Caco-2 (cell line): ENCODE measurements around the gene CPEB1. TPM values are rescaled to one million over a fixed set of nuclear protein-coding genes. Genes with fewer than 3 reads are reported as not detected.

ENCODE experiments used
- BruUV-seq: library from RNA; stranded (reverse); fragments of 400-500 nt; replicated peaks from 2 replicates; lab custom pipeline; 2021; lab: Mats Ljungman, UMichigan
- CTCF ChIA-PET: fragments of 300-600 bp; sonication (Branson Sonifier 250); formaldehyde crosslinking; loops from one replicate; lab custom pipeline; 2022; ENCODE audit warnings: antibody characterized with exemption; lab: Charles Lee
- POLR2A ChIA-PET: fragments of 300-600 bp; sonication (Branson Sonifier 250); formaldehyde crosslinking; loops from one replicate; lab custom pipeline; 2022; ENCODE audit warnings: antibody characterized with exemption; lab: Charles Lee
- DNase-seq, 2 experiments: peaks; one replicate each; pipeline versions ENCODE4 v3.0.0 to v3.0.0-alpha.2; 2020 to 2022
- H3K27me3 ChIP-seq: replicated peaks from 2 replicates; pipeline ENCODE4 v1.6.0; 2011; ENCODE audit warnings: low read length; ENCODE audit not compliant: control insufficient read depth, insufficient read depth
- H3K36me3 ChIP-seq: 2 replicates; pipeline ENCODE4 v1.5.1; 2011; ENCODE audit warnings: low read length; ENCODE audit not compliant: control insufficient read depth, insufficient read depth
- H3K4me1 ChIP-seq: fragments of 250-450 bp; sonication (Bioruptor Pico); 2 replicates; pipeline ENCODE4 v1.5.1; 2020; ENCODE audit warnings: mild to moderate bottlenecking
- H3K4me3 ChIP-seq: 2 replicates; pipeline ENCODE4 v1.5.1; 2011; ENCODE audit warnings: low read depth, mild to moderate bottlenecking, control low read depth, low read length
- H3K9me3 ChIP-seq: fragments of 250-450 bp; sonication (Bioruptor Pico); 2 replicates; pipeline ENCODE4 v1.5.1; 2020; ENCODE audit warnings: mild to moderate bottlenecking, moderate library complexity
- H3K27ac Mint-ChIP-seq: one replicate; pipeline ENCODE4 v1.8.0; 2022; ENCODE audit warnings: mixed read lengths; ENCODE audit not compliant: unreplicated experiment
- H3K27me3 Mint-ChIP-seq: one replicate; pipeline ENCODE4 v1.8.0; 2022; ENCODE audit warnings: mixed read lengths; ENCODE audit not compliant: insufficient read depth, unreplicated experiment
- H3K36me3 Mint-ChIP-seq: one replicate; pipeline ENCODE4 v1.8.0; 2022; ENCODE audit warnings: mild to moderate bottlenecking, mixed read lengths; ENCODE audit not compliant: insufficient read depth, unreplicated experiment
- H3K4me1 Mint-ChIP-seq: one replicate; pipeline ENCODE4 v1.8.0; 2022; ENCODE audit warnings: low read depth, mixed read lengths; ENCODE audit not compliant: unreplicated experiment
- H3K4me3 Mint-ChIP-seq: one replicate; pipeline ENCODE4 v1.8.0; 2022; ENCODE audit warnings: mild to moderate bottlenecking, moderate library complexity, mixed read lengths; ENCODE audit not compliant: unreplicated experiment
- H3K9me3 Mint-ChIP-seq: one replicate; pipeline ENCODE4 v1.8.0; 2022; ENCODE audit warnings: mixed read lengths; ENCODE audit not compliant: unreplicated experiment
- CTCF ChIP-seq, 2 experiments: fragments of 200-600 bp in 1 of 2; IDR thresholded peaks; 1 replicate in 1 of 2; 2 replicates in 1 of 2; pipeline versions ENCODE4 v1.5.1 to v1.8.0; 2011 to 2022; ENCODE audit warnings: antibody characterized with exemption in 1 of 2, control low read depth in 1 of 2, inconsistent platforms in 1 of 2, low read depth in 1 of 2, low read length in 1 of 2, mild to moderate bottlenecking in 1 of 2, moderate library complexity in 1 of 2; ENCODE audit not compliant: insufficient read depth in 1 of 2, severe bottlenecking in 1 of 2, unreplicated experiment in 1 of 2
- intact Hi-C: fragments of 100-400 bp; cut with micrococcal nuclease; formaldehyde crosslinking; loops from one replicate; pipeline ENCODE4 v1.10.0; 2022; ENCODE audit not compliant: unreplicated experiment
- total RNA-seq: library from RNA; stranded (reverse); gene quantifications from 2 replicates; pipeline ENCODE4 v1.2.3, GENCODE V29; 2022

The CPEB1 gene
- total RNA-seq, 1 experiment from 2014 or later: 0.82 TPM

GRCh38 chr15:82538961-82539690, 108.0 kb downstream of the CPEB1 start:
- no peaks in the 10 kb centered on the region for H3K27me3 ChIP-seq
- peaks cover 10% of the 10 kb centered on the region for H3K4me1 Mint-ChIP-seq
- H3K9me3 ChIP-seq: no peaks in the 10 kb centered on the region
- peaks cover 12% of the 10 kb centered on the region for H3K4me1 ChIP-seq
- peaks cover 11% of the 10 kb centered on the region for H3K36me3 ChIP-seq
- H3K9me3 Mint-ChIP-seq: no peaks in the 10 kb centered on the region
- intact Hi-C loops: no loop called here
- ChIA-PET CTCF (interaction anchor here (0.7 to 1.7 kb wide), 3 partner anchors 9 to 28 kb away, joined by 3 to 5 read pairs (median 4); no protein-coding TSS in a partner anchor), POLR2A (no interaction called here)
- TF ChIP-seq CTCF (IDR thresholded peaks at IDR 0.05; ENCODE audit: insufficient read depth in 1 of 2, low read depth in 1 of 2, low read length in 1 of 2, severe bottlenecking in 1 of 2, unreplicated experiment in 1 of 2): no peak
- no peaks in the 10 kb centered on the region for H3K27me3 Mint-ChIP-seq
- DNase-seq: no peak
- peak overlapping the region; percentile 88 for H3K27ac Mint-ChIP-seq
- BruUV-seq: TSS peak; percentile 49
- H3K4me3 ChIP-seq: peak overlapping the region; percentile 79
- H3K36me3 Mint-ChIP-seq: peaks cover 73% of the 10 kb centered on the region
- peak overlapping the region; percentile 81 for H3K4me3 Mint-ChIP-seq

GRCh38 chr15:82537351-82537908, 109.7 kb downstream of the CPEB1 start:
- H3K4me1 ChIP-seq: peaks cover 12% of the 10 kb centered on the region
- no peaks in the 10 kb centered on the region for H3K9me3 Mint-ChIP-seq
- H3K36me3 ChIP-seq: peaks cover 11% of the 10 kb centered on the region
- POLR2A ChIA-PET: no interaction called here
- TF ChIP-seq CTCF (IDR thresholded peaks at IDR 0.05; ENCODE audit: insufficient read depth in 1 of 2, low read depth in 1 of 2, low read length in 1 of 2, severe bottlenecking in 1 of 2, unreplicated experiment in 1 of 2): no peak
- H3K4me3 ChIP-seq: no peak overlapping the region
- no peaks in the 10 kb centered on the region for H3K27me3 Mint-ChIP-seq
- H3K4me3 Mint-ChIP-seq: peak overlapping the region; percentile 47
- H3K9me3 ChIP-seq: no peaks in the 10 kb centered on the region
- CTCF ChIA-PET: no interaction called here
- H3K27me3 ChIP-seq: no peaks in the 10 kb centered on the region
- H3K27ac Mint-ChIP-seq: peak overlapping the region; percentile 35
- no TSS peak for BruUV-seq
- no peak for DNase-seq
- H3K36me3 Mint-ChIP-seq: peaks cover 87% of the 10 kb centered on the region
- intact Hi-C loops: no loop called here
- peaks cover 10% of the 10 kb centered on the region for H3K4me1 Mint-ChIP-seq

GRCh38 chr15:82536409-82537350, 110.5 kb downstream of the CPEB1 start:
- H3K4me3 ChIP-seq: no peak overlapping the region
- ChIA-PET CTCF (no interaction called here), POLR2A (no interaction called here)
- no TSS peak for BruUV-seq
- DNase-seq: no peak
- no peaks in the 10 kb centered on the region for H3K9me3 Mint-ChIP-seq
- intact Hi-C loops: no loop called here
- peak overlapping the region; percentile 47 for H3K4me3 Mint-ChIP-seq
- peak overlapping the region; percentile 35 for H3K27ac Mint-ChIP-seq
- peaks cover 12% of the 10 kb centered on the region for H3K4me1 ChIP-seq
- peaks cover 87% of the 10 kb centered on the region for H3K36me3 Mint-ChIP-seq
- peaks cover 10% of the 10 kb centered on the region for H3K4me1 Mint-ChIP-seq
- peaks cover 11% of the 10 kb centered on the region for H3K36me3 ChIP-seq
- H3K27me3 ChIP-seq: no peaks in the 10 kb centered on the region
- no peak for TF ChIP-seq CTCF (IDR thresholded peaks at IDR 0.05; ENCODE audit: insufficient read depth in 1 of 2, low read depth in 1 of 2, low read length in 1 of 2, severe bottlenecking in 1 of 2, unreplicated experiment in 1 of 2)
- H3K27me3 Mint-ChIP-seq: no peaks in the 10 kb centered on the region
- H3K9me3 ChIP-seq: no peaks in the 10 kb centered on the region
